ENCODE data around the gene LPP.
A peak's percentile ranks its signal among the peaks of the same experiment; 100 is the strongest.

Gene LPP

GRCh38 chr3:188452158-188452772 lies 298.3 kb downstream of the LPP start:
- H3K4me3 ChIP-seq (ENCODE audit: low read depth, low read length, poor library complexity, severe bottlenecking), result no peak overlapping the region
- H3K27me3 ChIP-seq (ENCODE audit: insufficient read depth, low read length), result no peaks in the 10 kb centered on the region
- TF ChIP-seq EZH2 (IDR thresholded peaks at IDR 0.05; ENCODE audit: borderline replicate concordance, low read length), result no peak
- TF ChIP-seq, protein P1, sequence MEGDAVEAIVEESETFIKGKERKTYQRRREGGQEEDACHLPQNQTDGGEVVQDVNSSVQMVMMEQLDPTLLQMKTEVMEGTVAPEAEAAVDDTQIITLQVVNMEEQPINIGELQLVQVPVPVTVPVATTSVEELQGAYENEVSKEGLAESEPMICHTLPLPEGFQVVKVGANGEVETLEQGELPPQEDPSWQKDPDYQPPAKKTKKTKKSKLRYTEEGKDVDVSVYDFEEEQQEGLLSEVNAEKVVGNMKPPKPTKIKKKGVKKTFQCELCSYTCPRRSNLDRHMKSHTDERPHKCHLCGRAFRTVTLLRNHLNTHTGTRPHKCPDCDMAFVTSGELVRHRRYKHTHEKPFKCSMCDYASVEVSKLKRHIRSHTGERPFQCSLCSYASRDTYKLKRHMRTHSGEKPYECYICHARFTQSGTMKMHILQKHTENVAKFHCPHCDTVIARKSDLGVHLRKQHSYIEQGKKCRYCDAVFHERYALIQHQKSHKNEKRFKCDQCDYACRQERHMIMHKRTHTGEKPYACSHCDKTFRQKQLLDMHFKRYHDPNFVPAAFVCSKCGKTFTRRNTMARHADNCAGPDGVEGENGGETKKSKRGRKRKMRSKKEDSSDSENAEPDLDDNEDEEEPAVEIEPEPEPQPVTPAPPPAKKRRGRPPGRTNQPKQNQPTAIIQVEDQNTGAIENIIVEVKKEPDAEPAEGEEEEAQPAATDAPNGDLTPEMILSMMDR (IDR thresholded peaks at IDR 0.05; ENCODE audit: low read length), result no peak
- peaks cover 30% of the 10 kb centered on the region for H3K4me1 ChIP-seq (ENCODE audit: insufficient read depth, low read length, severe bottlenecking)
- no peaks in the 10 kb centered on the region for H3K9me2 ChIP-seq (ENCODE audit: low read depth, low read length)
- H3K9me3 ChIP-seq (ENCODE audit: low read length), result no peaks in the 10 kb centered on the region
- H3K36me3 ChIP-seq (ENCODE audit: insufficient read depth, low read length), result no peaks in the 10 kb centered on the region
- H3K4me2 ChIP-seq (ENCODE audit: low read length), result peak overlapping the region; percentile 26; the same call in 1 of the 2 replicates
- H3K27ac ChIP-seq (ENCODE audit: low read depth, low read length, poor library complexity, severe bottlenecking), result no peak overlapping the region
- H4K20me1 ChIP-seq (ENCODE audit: insufficient read depth, low read length), result no peaks in the 10 kb centered on the region
- H2AFZ ChIP-seq (ENCODE audit: low read length), result no peak overlapping the region
- H3F3A ChIP-seq (ENCODE audit: insufficient read depth, low read length), result no peaks in the 10 kb centered on the region
- no peak overlapping the region; the same call in 1 of the 2 replicates for H3K9ac ChIP-seq (ENCODE audit: low read length)
- no peaks in the 10 kb centered on the region for H3K79me2 ChIP-seq (ENCODE audit: insufficient read depth, low read length)

GRCh38 chr3:188453431-188454384 lies 299.8 kb downstream of the LPP start:
- Histone ChIP-seq H3K4me1 (ENCODE audit: insufficient read depth, low read length, severe bottlenecking) (peaks cover 29% of the 10 kb centered on the region), H3K9ac (ENCODE audit: low read length) (no peak overlapping the region), H3K4me2 (ENCODE audit: low read length) (peak overlapping the region; percentile 26; the same call in 1 of the 2 replicates), H3K9me2 (ENCODE audit: low read depth, low read length) (no peaks in the 10 kb centered on the region), H3K79me2 (ENCODE audit: insufficient read depth, low read length) (no peaks in the 10 kb centered on the region), H4K20me1 (ENCODE audit: insufficient read depth, low read length) (no peaks in the 10 kb centered on the region), H3F3A (ENCODE audit: insufficient read depth, low read length) (no peaks in the 10 kb centered on the region), H3K36me3 (ENCODE audit: insufficient read depth, low read length) (no peaks in the 10 kb centered on the region), H3K4me3 (ENCODE audit: low read depth, low read length, poor library complexity, severe bottlenecking) (peak overlapping the region; percentile 5), H3K27me3 (ENCODE audit: insufficient read depth, low read length) (no peaks in the 10 kb centered on the region), H3K27ac (ENCODE audit: low read depth, low read length, poor library complexity, severe bottlenecking) (peak overlapping the region; percentile 9), H2AFZ (ENCODE audit: low read length) (0 out of 2 replicates have a peak overlapping the region, but pooled peaks have one; percentile 11), H3K9me3 (ENCODE audit: low read length) (no peaks in the 10 kb centered on the region)
- TF ChIP-seq, protein P1 (IDR thresholded peaks at IDR 0.05; ENCODE audit: low read length), result no peak

GRCh38 chr3:188455748-188456147 lies 301.8 kb downstream of the LPP start:
- Histone ChIP-seq H3K9ac (ENCODE audit: low read length) (no peak overlapping the region), H3K4me3 (ENCODE audit: low read depth, low read length, poor library complexity, severe bottlenecking) (no peak overlapping the region), H3K9me3 (ENCODE audit: low read length) (no peaks in the 10 kb centered on the region), H3F3A (ENCODE audit: insufficient read depth, low read length) (no peaks in the 10 kb centered on the region), H3K4me1 (ENCODE audit: insufficient read depth, low read length, severe bottlenecking) (peaks cover 29% of the 10 kb centered on the region), H3K27ac (ENCODE audit: low read depth, low read length, poor library complexity, severe bottlenecking) (no peak overlapping the region), H3K79me2 (ENCODE audit: insufficient read depth, low read length) (no peaks in the 10 kb centered on the region), H3K36me3 (ENCODE audit: insufficient read depth, low read length) (no peaks in the 10 kb centered on the region), H3K9me2 (ENCODE audit: low read depth, low read length) (no peaks in the 10 kb centered on the region), H4K20me1 (ENCODE audit: insufficient read depth, low read length) (no peaks in the 10 kb centered on the region), H2AFZ (ENCODE audit: low read length) (no peak overlapping the region), H3K4me2 (ENCODE audit: low read length) (no peak overlapping the region), H3K27me3 (ENCODE audit: insufficient read depth, low read length) (no peaks in the 10 kb centered on the region)
- TF ChIP-seq, protein P1 (IDR thresholded peaks at IDR 0.05; ENCODE audit: low read length), result no peak
- no peak for TF ChIP-seq EZH2 (IDR thresholded peaks at IDR 0.05; ENCODE audit: borderline replicate concordance, low read length)
